Measurements from ENCODE around the gene MPDU1. TPM values are rescaled to one million over a fixed set of nuclear protein-coding genes. Genes with fewer than 3 reads are reported as not detected.
A peak's percentile ranks its signal among the peaks of the same experiment; 100 is the strongest.

MPDU1 gene
- total and polyA plus RNA-seq, 2 of the 4 experiments (the other 2 are of a cell fraction) = 135 to 149 TPM

GRCh38 chr17:7548585-7549400, 34.9 kb upstream of the MPDU1 start, which contains the start of gene TNFSF12:
TSS of gene TNFSF12 (plus strand) at chr17:7549058. CDS start at chr17:7549154, 96 bp downstream.
- in situ Hi-C loops (cut with MboI; ENCODE audit: low sequenced_read_pairs) = loop anchor here (25.0 kb wide), 1 partner anchor 486 kb away; no protein-coding TSS in a partner anchor
- Histone ChIP-seq H2AFZ (replicated peaks; ENCODE audit: low read length, poor library complexity) (peak within 1 kb of the TSS; percentile 98), H2AK9ac (replicated peaks; ENCODE audit: low read depth, low read length, poor library complexity) (peak within 1 kb of the TSS; percentile 97), H3K4me1 (ENCODE audit: control insufficient read depth, insufficient read depth, low read length) (peaks cover 8% of the 10 kb centered on the region), H3K56ac (ENCODE audit: extremely low read depth, insufficient read depth, low read length) (no peak within 1 kb of the TSS), H3K9me3 (ENCODE audit: control insufficient read depth, insufficient read depth, low read length) (no peaks in the 10 kb centered on the region), H3K4me3 (ENCODE audit: insufficient read depth, low read depth, low read length) (peak within 1 kb of the TSS; percentile 67), H2AK5ac (ENCODE audit: low read depth, low read length) (peak within 1 kb of the TSS; percentile 87), H3K36me3 (ENCODE audit: control insufficient read depth, insufficient read depth, low read length) (peaks cover 4% of the 10 kb centered on the region; the same call in 1 of the 2 replicates), H3K27me3 (ENCODE audit: control insufficient read depth, insufficient read depth, low read length) (no peaks in the 10 kb centered on the region), H2BK120ac (ENCODE audit: low read depth, low read length) (peak within 1 kb of the TSS; percentile 54), H3K79me1 (ENCODE audit: low read depth in 1 of 2, low read length in 2 of 2) (peaks cover 0 to 13% of the 10 kb centered on the region in 2 experiments; a peak in 2 of 4 replicates), H2BK20ac (ENCODE audit: low read depth, low read length) (no peak within 1 kb of the TSS), H3K9ac (ENCODE audit: low read depth, low read length) (peak within 1 kb of the TSS; percentile 76), H3K14ac (replicated peaks; ENCODE audit: low read depth, low read length) (peak within 1 kb of the TSS; percentile 58), H2BK5ac (ENCODE audit: low read depth, low read length, poor library complexity, severe bottlenecking) (peak within 1 kb of the TSS; percentile 18), H3K4me2 (ENCODE audit: low read depth, low read length) (peak within 1 kb of the TSS; percentile 97), H4K5ac (ENCODE audit: low read depth, low read length) (peak within 1 kb of the TSS; percentile 92), H4K20me1 (ENCODE audit: insufficient read depth, low read length) (no peaks in the 10 kb centered on the region), H4K91ac (ENCODE audit: insufficient read depth, low read depth, low read length) (peak within 1 kb of the TSS; percentile 63), H3K23ac (ENCODE audit: low read depth, low read length) (peak within 1 kb of the TSS; percentile 51), H3K27ac (ENCODE audit: insufficient read depth, low read length) (peak within 1 kb of the TSS; percentile 38), H3K9me1 (ENCODE audit: insufficient read depth, low read length) (peaks cover 5% of the 10 kb centered on the region; the same call in 1 of the 2 replicates), H2BK15ac (ENCODE audit: low read depth, low read length) (no peak within 1 kb of the TSS), H3K4ac (ENCODE audit: low read depth, low read length) (peak within 1 kb of the TSS; percentile 93), H3K18ac (ENCODE audit: low read depth, low read length) (peak within 1 kb of the TSS; percentile 66), H4K8ac (ENCODE audit: low read depth in 2 of 2, low read length in 2 of 2) (peak within 1 kb of the TSS; percentile 71 to 88)
- WGBS, 2 experiments (ENCODE audit: extremely low coverage in 2 of 2, insufficient read length in 1 of 2) = no CpG with 5 or more reads among the region's 65 CpGs
- DNase-seq (peak; percentile 7), ATAC-seq (ENCODE audit: low read depth) (peak; percentile 90)
- TF ChIP-seq FOS (IDR thresholded peaks at IDR 0.05; ENCODE audit: low read depth, low read length) = no peak
- TF ChIP-seq RAD21 (IDR thresholded peaks at IDR 0.05; ENCODE audit: low read length) = no peak; the same call in 1 of the 2 replicates
- TF ChIP-seq MAZ (IDR thresholded peaks at IDR 0.05; ENCODE audit: borderline replicate concordance, low read depth, low read length) = peak; percentile 5; the same call in 1 of the 2 replicates
- TF ChIP-seq, protein P1, sequence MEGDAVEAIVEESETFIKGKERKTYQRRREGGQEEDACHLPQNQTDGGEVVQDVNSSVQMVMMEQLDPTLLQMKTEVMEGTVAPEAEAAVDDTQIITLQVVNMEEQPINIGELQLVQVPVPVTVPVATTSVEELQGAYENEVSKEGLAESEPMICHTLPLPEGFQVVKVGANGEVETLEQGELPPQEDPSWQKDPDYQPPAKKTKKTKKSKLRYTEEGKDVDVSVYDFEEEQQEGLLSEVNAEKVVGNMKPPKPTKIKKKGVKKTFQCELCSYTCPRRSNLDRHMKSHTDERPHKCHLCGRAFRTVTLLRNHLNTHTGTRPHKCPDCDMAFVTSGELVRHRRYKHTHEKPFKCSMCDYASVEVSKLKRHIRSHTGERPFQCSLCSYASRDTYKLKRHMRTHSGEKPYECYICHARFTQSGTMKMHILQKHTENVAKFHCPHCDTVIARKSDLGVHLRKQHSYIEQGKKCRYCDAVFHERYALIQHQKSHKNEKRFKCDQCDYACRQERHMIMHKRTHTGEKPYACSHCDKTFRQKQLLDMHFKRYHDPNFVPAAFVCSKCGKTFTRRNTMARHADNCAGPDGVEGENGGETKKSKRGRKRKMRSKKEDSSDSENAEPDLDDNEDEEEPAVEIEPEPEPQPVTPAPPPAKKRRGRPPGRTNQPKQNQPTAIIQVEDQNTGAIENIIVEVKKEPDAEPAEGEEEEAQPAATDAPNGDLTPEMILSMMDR (conservative IDR thresholded peaks at IDR 0.05; ENCODE audit: low read depth, low read length) = peak; percentile 15; the same call in 1 of the 2 replicates
- TF ChIP-seq MXI1 (IDR thresholded peaks at IDR 0.05; ENCODE audit: borderline replicate concordance, low read depth, low read length) = no peak
- intact Hi-C loops (cut with micrococcal nuclease) = no loop called here
- CTCF ChIA-PET = interaction anchor here (1.8 kb wide), 1 partner anchor 12 kb away, joined by 8 read pairs; no protein-coding TSS in a partner anchor
- POLR2A ChIA-PET (ENCODE audit: unreplicated experiment) = no interaction called here
- no TSS peak for BruUV-seq (replicated peaks)
- dilution Hi-C loops (cut with HindIII; ENCODE audit: low sequenced_read_pairs, unreplicated experiment) = no loop called here

Data from IMR-90 (cell line).